ENCODE measurements around the gene BGLAP. TPM values are rescaled to one million over a fixed set of nuclear protein-coding genes. Genes with fewer than 3 reads are reported as not detected.

Gene BGLAP
- total RNA-seq, 4 donors from 2014 or later = 0.82 to 5.0 TPM; not detected in 2

DNA sequence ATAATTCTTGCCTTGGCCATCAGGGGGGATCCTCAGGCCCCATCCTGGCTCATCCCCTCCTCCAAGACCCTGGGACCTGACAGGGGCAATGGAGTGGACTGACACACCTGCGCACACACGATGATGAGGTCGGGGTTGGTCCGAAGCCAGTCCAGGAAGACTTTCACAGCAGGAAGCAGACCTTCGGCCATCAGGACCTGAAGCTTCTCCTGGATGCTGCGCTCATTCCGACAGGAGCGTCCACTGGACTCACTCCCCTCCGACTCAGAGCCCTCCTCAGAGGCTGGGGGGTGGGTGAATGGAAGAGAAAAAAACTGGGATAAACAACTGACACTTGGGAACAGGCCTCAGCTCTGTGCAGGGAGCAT lies 21.3 kb downstream of the BGLAP start:
- TF ChIP-seq CTCF (IDR thresholded peaks at IDR 0.05) = no peak
- no peak for DNase-seq (ENCODE audit: low spot score)
- ATAC-seq (ENCODE audit: low FRiP score) = no peak

GRCh38 chr1:156266051-156266450 lies 24.1 kb downstream of the BGLAP start:
- ATAC-seq (ENCODE audit: low FRiP score) (no peak), DNase-seq (ENCODE audit: low spot score) (no peak)
- no peak for TF ChIP-seq CTCF (IDR thresholded peaks at IDR 0.05)

DNA sequence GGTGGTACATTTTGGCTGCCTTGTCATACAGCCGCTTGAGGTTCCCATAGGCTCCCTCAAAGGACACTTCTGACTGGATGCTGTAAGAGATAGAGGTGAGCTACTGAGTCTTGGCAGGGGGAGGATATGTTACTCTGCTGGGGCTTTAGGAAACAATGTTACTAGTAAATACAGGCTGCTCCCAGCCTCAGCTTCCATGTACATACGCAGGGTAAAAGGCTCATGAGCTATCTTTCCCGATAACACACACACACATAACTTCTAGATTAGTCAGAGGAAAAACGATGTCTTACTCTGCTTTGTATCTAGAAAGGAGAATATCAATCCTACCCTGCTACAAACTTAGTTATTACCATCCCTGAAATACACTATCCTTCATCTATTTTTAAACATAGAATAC lies 26.4 kb downstream of the BGLAP start:
- no peak for TF ChIP-seq CTCF (IDR thresholded peaks at IDR 0.05)
- DNase-seq (ENCODE audit: low spot score) (no peak), ATAC-seq (ENCODE audit: low FRiP score) (no peak)

GRCh38 chr1:156270314-156270713 lies 28.3 kb downstream of the BGLAP start:
- no peak for TF ChIP-seq CTCF (IDR thresholded peaks at IDR 0.05)
- ATAC-seq (ENCODE audit: low FRiP score) (no peak), DNase-seq (ENCODE audit: low spot score) (no peak)

- ATAC-seq (ENCODE audit: low FRiP score) = no peak
- no peak for DNase-seq (ENCODE audit: low spot score)
- TF ChIP-seq CTCF (IDR thresholded peaks at IDR 0.05) = no peak
These were observed 34.5 kb downstream of the BGLAP start for GRCh38 chr1:156276532-156276931.

DNA sequence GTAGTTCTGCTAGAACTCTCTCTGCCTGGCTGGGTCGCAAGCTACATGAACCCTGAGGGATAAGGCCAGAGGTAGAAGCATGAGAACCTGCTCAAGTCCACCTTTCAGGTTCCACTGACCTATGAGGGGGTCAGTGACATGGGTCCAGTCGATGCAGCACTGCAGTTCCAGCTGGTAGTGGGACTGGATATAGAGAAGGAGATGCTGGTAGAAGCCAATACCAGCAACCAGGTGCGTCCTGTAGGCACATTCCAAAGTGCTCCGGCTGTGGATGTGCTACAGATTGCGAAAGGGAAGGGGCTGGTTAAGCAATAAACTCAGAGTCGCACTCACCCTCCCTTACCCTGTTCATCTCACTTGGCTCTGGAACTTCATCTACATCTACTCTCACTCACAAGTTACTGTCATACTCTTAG lies 35.0 kb downstream of the BGLAP start:
- no peak for TF ChIP-seq CTCF (IDR thresholded peaks at IDR 0.05)
- peak; percentile 62 for ATAC-seq (ENCODE audit: low FRiP score)
- DNase-seq (ENCODE audit: low spot score) = no peak

DNA sequence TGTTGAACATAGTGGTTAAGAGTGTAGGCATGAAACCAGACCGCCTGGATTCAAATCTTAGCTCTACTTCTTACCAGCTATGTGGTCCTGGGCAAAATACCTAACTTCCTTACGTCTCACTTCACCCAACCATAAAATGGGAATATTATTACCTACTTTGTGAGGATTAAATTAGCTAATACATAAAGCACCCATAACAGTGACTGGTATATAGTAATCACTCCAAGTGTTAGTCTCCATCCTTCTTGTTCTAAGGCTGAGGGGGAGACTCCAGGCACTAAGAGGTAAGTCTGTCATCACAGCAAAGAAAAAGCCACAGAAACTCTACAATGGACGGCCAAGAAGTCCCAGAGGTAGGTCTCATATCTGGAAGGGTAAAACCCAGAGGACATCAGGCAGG lies 37.9 kb downstream of the BGLAP start:
- DNase-seq (ENCODE audit: low spot score) (no peak), ATAC-seq (ENCODE audit: low FRiP score) (no peak)
- no peak for TF ChIP-seq CTCF (IDR thresholded peaks at IDR 0.05)

Data from omental fat pad (tissue), 4 donors.